H1 (cell line): Measurements from ENCODE around the gene VWA3B. TPM values are rescaled to one million over a fixed set of nuclear protein-coding genes. Genes with fewer than 3 reads are reported as not detected.

Source experiments
- CTCF ChIA-PET: fragments of 300-600 bp; sonication (Branson Sonifier 250); formaldehyde crosslinking; loops from one replicate; lab custom pipeline; 2021; ENCODE audit not compliant: partially characterized antibody; lab: Charles Lee
- POLR2A ChIA-PET: fragments of 300-600 bp; sonication (Branson Sonifier 250); formaldehyde crosslinking; loops from one replicate; lab custom pipeline; 2021; ENCODE audit warnings: inconsistent platforms; ENCODE audit not compliant: partially characterized antibody; lab: Charles Lee
- DNase-seq, 2 experiments: peaks; one replicate each; pipeline versions ENCODE4 v3.0.0 to v3.0.0-alpha.2; 2010 to 2022; ENCODE audit warnings: low spot score in 2 of 2, low read depth in 1 of 2, mixed read lengths in 1 of 2
- FAIRE-seq: peaks from 2 replicates; lab custom pipeline; 2011; peaks lifted over from hg19 to GRCh38; lab: Jason Lieb, UNC
- H2AFZ ChIP-seq: 2 replicates; pipeline ENCODE4 v1.8.1; 2012; ENCODE audit warnings: low read length, inconsistent platforms
- H2AK5ac ChIP-seq: 2 replicates; pipeline ENCODE4 v1.6.1; 2013; ENCODE audit warnings: low read depth, low read length
- H2BK120ac ChIP-seq: replicated peaks from 2 replicates; pipeline ENCODE3; 2013; ENCODE audit warnings: low read depth, low read length, inconsistent platforms
- H2BK12ac ChIP-seq: 2 replicates; pipeline ENCODE4 v1.6.1; 2013; ENCODE audit warnings: low read depth, low read length
- H2BK15ac ChIP-seq: 2 replicates; pipeline ENCODE4 v1.6.1; 2013; ENCODE audit warnings: low read length
- H2BK20ac ChIP-seq: 2 replicates; pipeline ENCODE4 v1.6.1; 2013; ENCODE audit warnings: low read length
- H2BK5ac ChIP-seq: 2 replicates; pipeline ENCODE4 v1.6.1; 2013; ENCODE audit warnings: low read depth, low read length
- H3K14ac ChIP-seq: 2 replicates; pipeline ENCODE4 v1.6.1; 2013; ENCODE audit warnings: inconsistent platforms; ENCODE audit not compliant: insufficient read length
- H3K18ac ChIP-seq: 2 replicates; pipeline ENCODE4 v1.6.1; 2013; ENCODE audit warnings: low read length; ENCODE audit errors: extremely low read depth
- H3K23ac ChIP-seq: 2 replicates; pipeline ENCODE4 v1.6.1; 2013; ENCODE audit warnings: inconsistent platforms; ENCODE audit not compliant: insufficient read length
- H3K23me2 ChIP-seq: 2 replicates; pipeline ENCODE4 v1.6.1; 2013; ENCODE audit warnings: low read depth, low read length
- H3K27ac ChIP-seq: 2 replicates; pipeline ENCODE4 v1.6.1; 2011; ENCODE audit warnings: low read depth, low read length, inconsistent platforms
- H3K27me3 ChIP-seq, 4 experiments: replicated peaks in 1 of 4; 1 replicate in 1 of 4; 2 replicates in 3 of 4; pipeline versions ENCODE4 v1.6.1 to v1.8.1; 2011 to 2013; ENCODE audit warnings: low read length in 3 of 4, mild to moderate bottlenecking in 3 of 4, inconsistent platforms in 2 of 4, mixed read lengths in 2 of 4, moderate library complexity in 1 of 4; ENCODE audit not compliant: control insufficient read depth in 3 of 4, insufficient read depth in 3 of 4; ENCODE audit errors: extremely low read depth in 1 of 4
- H3K36me3 ChIP-seq, 4 experiments: 2 replicates each; pipeline versions ENCODE4 v1.6.1 to v1.8.1; 2011 to 2013; ENCODE audit warnings: mild to moderate bottlenecking in 4 of 4, low read length in 3 of 4, moderate library complexity in 2 of 4, control low read depth in 1 of 4, inconsistent platforms in 1 of 4; ENCODE audit not compliant: insufficient read depth in 4 of 4, control insufficient read depth in 2 of 4
- H3K4ac ChIP-seq: replicated peaks from 2 replicates; pipeline ENCODE3; 2013; ENCODE audit warnings: low read length, low read depth, mixed read lengths, inconsistent platforms; ENCODE audit not compliant: insufficient read length
- H3K4me1 ChIP-seq, 4 experiments: replicated peaks in 1 of 4; 1 replicate in 1 of 4; 2 replicates in 3 of 4; pipeline versions ENCODE4 v1.6.1 to v1.8.1; 2011 to 2013; ENCODE audit warnings: low read length in 3 of 4, inconsistent platforms in 2 of 4, mixed read lengths in 1 of 4; ENCODE audit not compliant: insufficient read depth in 4 of 4, control insufficient read depth in 3 of 4
- H3K4me2 ChIP-seq, 2 experiments: 2 replicates each; pipeline versions ENCODE4 v1.6.1 to v1.8.1; 2011 to 2013; ENCODE audit warnings: low read depth in 2 of 2, low read length in 2 of 2, control low read depth in 1 of 2, inconsistent platforms in 1 of 2, mild to moderate bottlenecking in 1 of 2; ENCODE audit not compliant: insufficient read depth in 1 of 2
- H3K4me3 ChIP-seq, 4 experiments: fragments of 200-600, 300-600 bp in 1 of 4; sonication (generic), shearing (Covaris generic), sonication (Bioruptor Twin) in 1 of 4; 2 replicates each; pipeline versions ENCODE4 v1.5.1 to v1.8.1; 2011 to 2016; ENCODE audit warnings: low read length in 4 of 4, low read depth in 3 of 4, control low read depth in 2 of 4, inconsistent platforms in 2 of 4, mild to moderate bottlenecking in 2 of 4, mixed read lengths in 1 of 4, moderate library complexity in 1 of 4; ENCODE audit not compliant: insufficient read depth in 2 of 4; ENCODE audit errors: extremely low read depth in 1 of 4
- H3K56ac ChIP-seq: replicated peaks from 2 replicates; pipeline ENCODE3; 2013; ENCODE audit warnings: low read depth, mild to moderate bottlenecking, mixed read lengths, low read length, inconsistent platforms; ENCODE audit not compliant: insufficient read length
- H3K79me1 ChIP-seq: 2 replicates; pipeline ENCODE4 v1.6.1; 2013; ENCODE audit warnings: low read depth, low read length, control low read depth
- H3K79me2 ChIP-seq, 2 experiments: 2 replicates each; pipeline versions ENCODE4 v1.6.1 to v1.8.1; 2012 to 2013; ENCODE audit warnings: low read length in 2 of 2, mild to moderate bottlenecking in 2 of 2, inconsistent platforms in 1 of 2; ENCODE audit not compliant: insufficient read depth in 2 of 2, control insufficient read depth in 1 of 2
- H3K9ac ChIP-seq, 4 experiments: replicated peaks in 1 of 4; 1 replicate in 1 of 4; 2 replicates in 3 of 4; pipeline versions ENCODE4 v1.6.1 to v1.8.1; 2011 to 2013; ENCODE audit warnings: low read depth in 3 of 4, low read length in 3 of 4, control low read depth in 2 of 4, mild to moderate bottlenecking in 2 of 4, moderate library complexity in 2 of 4, inconsistent platforms in 1 of 4; ENCODE audit errors: extremely low read depth in 1 of 4
- H3K9me3 ChIP-seq, 2 experiments: 2 replicates each; pipeline versions ENCODE4 v1.6.1 to v1.8.1; 2012 to 2013; ENCODE audit warnings: mild to moderate bottlenecking in 2 of 2, moderate library complexity in 2 of 2, control low read depth in 1 of 2, inconsistent platforms in 1 of 2, low read depth in 1 of 2, low read length in 1 of 2, mixed read lengths in 1 of 2; ENCODE audit not compliant: insufficient read depth in 2 of 2
- H4K20me1 ChIP-seq, 2 experiments: replicated peaks in 1 of 2; 2 replicates each; pipeline versions ENCODE3 to v1.8.1; 2011 to 2013; ENCODE audit warnings: inconsistent platforms in 2 of 2, low read length in 2 of 2, mild to moderate bottlenecking in 1 of 2; ENCODE audit not compliant: insufficient read depth in 2 of 2, control insufficient read depth in 1 of 2
- H4K5ac ChIP-seq: 2 replicates; pipeline ENCODE4 v1.6.1; 2013; ENCODE audit warnings: low read length, low read depth, mixed read lengths, inconsistent platforms; ENCODE audit not compliant: insufficient read length
- H4K8ac ChIP-seq: 2 replicates; pipeline ENCODE4 v1.8.0; 2013; ENCODE audit warnings: mild to moderate bottlenecking, moderate library complexity, low read length, inconsistent platforms; ENCODE audit not compliant: insufficient read depth; ENCODE audit errors: extremely low read depth
- H4K91ac ChIP-seq: replicated peaks from 2 replicates; pipeline ENCODE3; 2013; ENCODE audit warnings: low read length, mixed read lengths, inconsistent platforms; ENCODE audit not compliant: insufficient read length
- ASH2L ChIP-seq: fragments of 200-600, 300-600 bp; sonication (generic); IDR thresholded peaks from one replicate; pipeline ENCODE4 v1.7.1; 2017; ENCODE audit warnings: low read length
- CBX8 ChIP-seq: fragments of 300-800, 300-1000 bp; sonication (generic); IDR thresholded peaks from 2 replicates; pipeline ENCODE4 v1.7.1; 2016; ENCODE audit warnings: low read depth, low read length, borderline replicate concordance
- CHD1 ChIP-seq: IDR thresholded peaks from 2 replicates; pipeline ENCODE4 v1.6.1; 2012; ENCODE audit warnings: low read depth, low read length, improper control_type of control experiment
- E2F6 ChIP-seq: IDR thresholded peaks from 2 replicates; pipeline ENCODE4 v1.6.1; 2012; ENCODE audit warnings: inconsistent platforms
- HDAC2 ChIP-seq, 2 experiments: fragments of 300-600 bp in 1 of 2; sonication (generic) in 1 of 2; IDR thresholded peaks; 2 replicates each; pipeline ENCODE4 v1.6.1; 2011 to 2012; ENCODE audit warnings: low read depth in 2 of 2, low read length in 2 of 2, mild to moderate bottlenecking in 2 of 2, moderate library complexity in 2 of 2, borderline replicate concordance in 1 of 2, inconsistent platforms in 1 of 2
- HDAC6 ChIP-seq: IDR thresholded peaks from one replicate; pipeline ENCODE4 v1.7.1; 2012; ENCODE audit warnings: low read depth, mild to moderate bottlenecking, inconsistent platforms, low read length, moderate library complexity
- MAFK ChIP-seq: IDR thresholded peaks from 2 replicates; pipeline ENCODE4 v1.6.1; 2012; ENCODE audit warnings: low read depth, mild to moderate bottlenecking, improper control_type of control experiment, low read length
- NRF1 ChIP-seq: IDR thresholded peaks from 2 replicates; pipeline ENCODE4 v1.6.1; 2011; ENCODE audit warnings: mild to moderate bottlenecking, low read depth, low read length, improper control_type of control experiment
- POLR2A ChIP-seq, 2 experiments: IDR thresholded peaks; 1 replicate in 1 of 2; 2 replicates in 1 of 2; pipeline ENCODE4 v1.6.1; 2011; ENCODE audit warnings: low read depth in 2 of 2, low read length in 2 of 2, mild to moderate bottlenecking in 2 of 2; ENCODE audit errors: control extremely low read depth in 1 of 2
- POLR2AphosphoS5 ChIP-seq: IDR thresholded peaks from 2 replicates; pipeline ENCODE4 v1.6.1; 2011; ENCODE audit warnings: low read depth, low read length
- POU5F1 ChIP-seq: IDR thresholded peaks from 2 replicates; pipeline ENCODE4 v1.6.1; 2011; ENCODE audit warnings: low read depth, mild to moderate bottlenecking, low read length, moderate library complexity
- RFX5 ChIP-seq: IDR thresholded peaks from 2 replicates; pipeline ENCODE4 v1.6.1; 2011; ENCODE audit warnings: low read depth, low read length, improper control_type of control experiment, borderline replicate concordance
- SP1 ChIP-seq: IDR thresholded peaks from 2 replicates; pipeline ENCODE4 v1.6.1; 2011; ENCODE audit warnings: low read depth, low read length
- TAF1 ChIP-seq: IDR thresholded peaks from 2 replicates; pipeline ENCODE4 v1.6.1; 2011; ENCODE audit warnings: mild to moderate bottlenecking, low read depth, low read length
- YY1 ChIP-seq: IDR thresholded peaks from 2 replicates; pipeline ENCODE4 v1.6.1; 2011; ENCODE audit warnings: low read depth, mild to moderate bottlenecking, low read length
- WGBS, 2 experiments: shearing (Covaris generic) in 1 of 2; methylation state at CpG; one replicate each; pipeline versions ENCODE4 v1.1.6 to v1.1.7; 2013 to 2015; ENCODE audit warnings: low lambda C conversion rate in 2 of 2, mixed read lengths in 2 of 2, inconsistent platforms in 1 of 2, low coverage in 1 of 2, missing lambda C conversion rate in 1 of 2; ENCODE audit not compliant: insufficient replicate concordance in 2 of 2, insufficient coverage in 1 of 2, insufficient read length in 1 of 2; ENCODE audit errors: extremely low coverage in 1 of 2, missing lambda C conversion rate in 1 of 2; 5-methylcytosine and 5-hydroxymethylcytosine counted together
- polyA plus RNA-seq, 7 experiments: library from polyadenylated mRNA; depleted of rRNA in 3 of 7; stranded (reverse) in 5 of 7; unstranded in 2 of 7; fragments of >200 nt in 5 of 7; fragments of 200-250 nt in 2 of 7; gene quantifications; 1 replicate in 5 of 7; 2 replicates in 1 of 7; 4 replicates in 1 of 7; pipeline versions ENCODE4 v1.2.1 to v1.2.3, GENCODE V29; 2011 to 2013; ENCODE audit warnings: missing spikeins in 2 of 7, mixed read lengths in 2 of 7
- total RNA-seq: library from RNA; stranded (reverse); fragmentation: NEBNext Ultra II Directional; extraction: Animal tissue kit (Norgen Biotek cat#: 25700); gene quantifications from 2 replicates; pipeline ENCODE4 v1.2.1, GENCODE V29; 2021

Gene VWA3B
- total and polyA plus RNA-seq, 2 of the 8 experiments (the other 6 are each of a cell fraction or from before 2014, with no cell fraction given), result not detected

- FAIRE-seq, result no peak
- no peak overlapping the region for H4K8ac ChIP-seq
- POLR2A ChIA-PET, result no interaction called here
These were observed 270.9 kb downstream of the VWA3B start for GRCh38 chr2:98357849-98358248.

More at GRCh38 chr2:98357849-98358248, 270.9 kb downstream of the VWA3B start:
- Histone ChIP-seq H3K4me3 (no peak overlapping the region), H3K9me3 (peaks cover 0 to 3% of the 10 kb centered on the region in 2 experiments; a peak in 1 of 4 replicates), H3K4me1 (no peaks in the 10 kb centered on the region), H3K27me3 (peaks cover 0 to 1% (median 0%) of the 10 kb centered on the region in 4 experiments; a peak in 2 of 7 replicates)
- TF ChIP-seq SP1 (no peak), POLR2A (IDR thresholded peaks at IDR 0.05; ENCODE audit: control extremely low read depth in 1 of 2, low read depth in 2 of 2, low read length in 2 of 2) (no peak), POLR2AphosphoS5 (no peak), ASH2L (no peak), RFX5 (no peak), TAF1 (no peak), CBX8 (no peak), CHD1 (no peak), E2F6 (no peak), NRF1 (no peak), HDAC2 (IDR thresholded peaks at IDR 0.05; ENCODE audit: borderline replicate concordance in 1 of 2, low read depth in 2 of 2, low read length in 2 of 2) (no peak), POU5F1 (no peak), MAFK (no peak), HDAC6 (no peak), YY1 (no peak)
- TF ChIP-seq, all 59 proteins: peak for 0
- Histone ChIP-seq H3K4ac (no peak overlapping the region), H3K79me2 (no peaks in the 10 kb centered on the region), H2BK5ac (no peak overlapping the region), H3K4me2 (no peak overlapping the region), H3K56ac (no peak overlapping the region), H3K9ac (no peak overlapping the region), H3K36me3 (no peaks in the 10 kb centered on the region), H2BK12ac (no peak overlapping the region), H2BK120ac (no peak overlapping the region), H3K27ac (no peak overlapping the region), H2AK5ac (no peak overlapping the region), H3K79me1 (no peaks in the 10 kb centered on the region), H4K20me1 (no peaks in the 10 kb centered on the region), H2AFZ (no peak overlapping the region), H3K18ac (no peak overlapping the region), H2BK20ac (no peak overlapping the region), H4K91ac (no peak overlapping the region), H2BK15ac (no peak overlapping the region), H3K23me2 (no peaks in the 10 kb centered on the region), H4K5ac (no peak overlapping the region), H3K14ac (no peak overlapping the region), H3K23ac (no peak overlapping the region)
- CTCF ChIA-PET, result no interaction called here
- 90% methylated on average over 3 of the region's 3 CpGs; no CpG with 5 or more reads in 1 of the 2 experiments for WGBS, 2 experiments
- DNase-seq, result peak in 1 of 2 experiments; percentile 16
